ENCODE data around the gene EARS2. TPM values are rescaled to one million over a fixed set of nuclear protein-coding genes. Genes with fewer than 3 reads are reported as not detected.

The EARS2 gene
- total and polyA plus RNA-seq, 9 of the 15 experiments (the other 6 are each of a cell fraction or from before 2014, with no cell fraction given), result 17.6 to 58.6 (median 36.3) TPM

- peak; percentile 99 for TF ChIP-seq NKRF (IDR thresholded peaks at IDR 0.05; ENCODE audit: borderline replicate concordance)
- no peak for TF ChIP-seq ZNF280A (IDR thresholded peaks at IDR 0.05; ENCODE audit: low read depth, partially characterized antibody)
- TF ChIP-seq E4F1 (CRISPR knock-in tag; IDR thresholded peaks at IDR 0.05; ENCODE audit: borderline replicate concordance), result no peak
- no peak for TF ChIP-seq ELK3 (CRISPR knock-in tag; IDR thresholded peaks at IDR 0.05)
- TF ChIP-seq ARID3A (IDR thresholded peaks at IDR 0.05; ENCODE audit: borderline replicate concordance, low read depth, low read length), result no peak
- TF ChIP-seq FUS (optimal IDR thresholded peaks at IDR 0.05; ENCODE audit: low read depth, low read length), result peak; percentile 57
- peak; percentile 45; the same call in 1 of the 2 replicates for TF ChIP-seq POLR2H (tag; IDR thresholded peaks at IDR 0.05; ENCODE audit: low read depth)
- no peak; the same call in 1 of the 2 replicates for TF ChIP-seq GTF2A2 (tag; IDR thresholded peaks at IDR 0.05)
- TF ChIP-seq HMGN3 (IDR thresholded peaks at IDR 0.05; ENCODE audit: borderline replicate concordance, extremely low read depth, insufficient read length, low read depth, low read length), result peak; percentile 90
- TF ChIP-seq SMARCC2 (IDR thresholded peaks at IDR 0.05; ENCODE audit: low read depth), result no peak
- no peak for TF ChIP-seq KAT8 (IDR thresholded peaks at IDR 0.05; ENCODE audit: low read depth)
- TF ChIP-seq ERF (CRISPR knock-in tag; IDR thresholded peaks at IDR 0.05), result no peak
- TF ChIP-seq IRF9 (tag; IDR thresholded peaks at IDR 0.05), result no peak
- no peak for TF ChIP-seq STAG1 (CRISPR knock-in tag; IDR thresholded peaks at IDR 0.05; ENCODE audit: borderline replicate concordance)
- TF ChIP-seq ZNF224 (CRISPR knock-in tag; IDR thresholded peaks at IDR 0.05), result no peak
Measured at GRCh38 chr16:23556881-23557778, at the start of gene EARS2, which contains the start of gene UBFD1 (continued).
